A673 (cell line): Measurements from ENCODE around the gene SLC1A1. TPM values are rescaled to one million over a fixed set of nuclear protein-coding genes. Genes with fewer than 3 reads are reported as not detected.

Source experiments
- BruUV-seq: library from RNA; stranded (reverse); fragments of 400-500 nt; replicated peaks from 2 replicates; lab custom pipeline; 2021; lab: Mats Ljungman, UMichigan
- CTCF ChIA-PET: fragments of 300-600 bp; sonication (Branson Sonifier 250); formaldehyde crosslinking; loops from one replicate; lab custom pipeline; 2022; ENCODE audit warnings: antibody characterized with exemption; lab: Charles Lee
- POLR2A ChIA-PET: fragments of 300-600 bp; sonication (Branson Sonifier 250); formaldehyde crosslinking; loops from one replicate; lab custom pipeline; 2022; ENCODE audit warnings: antibody characterized with exemption; ENCODE audit not compliant: low non-redundant PET; lab: Charles Lee
- DNase-seq: peaks from one replicate; pipeline ENCODE4 v3.0.0-alpha.2; 2015; ENCODE audit warnings: low spot score
- H3K27ac ChIP-seq: fragments of 200-600 bp; sonication (generic); 2 replicates; pipeline ENCODE4 v1.5.1; 2016; ENCODE audit warnings: mixed run types, low read depth, mild to moderate bottlenecking, mixed read lengths, antibody characterized with exemption, low read length; ENCODE audit not compliant: poor library complexity, severe bottlenecking
- H3K27me3 ChIP-seq: fragments of 200-600 bp; sonication (generic); replicated peaks from 2 replicates; pipeline ENCODE4 v1.6.1; 2017; ENCODE audit warnings: mixed run types, low read depth, mild to moderate bottlenecking, mixed read lengths, antibody characterized with exemption, low read length; ENCODE audit not compliant: insufficient read depth, poor library complexity
- H3K36me3 ChIP-seq: fragments of 200-600 bp; sonication (generic); 2 replicates; pipeline ENCODE4 v1.6.1; 2016; ENCODE audit warnings: mixed run types, mild to moderate bottlenecking, mixed read lengths, antibody characterized with exemption, low read length; ENCODE audit not compliant: insufficient read depth, poor library complexity, severe bottlenecking
- H3K4me1 ChIP-seq: fragments of 200-600 bp; sonication (generic); 2 replicates; pipeline ENCODE4 v1.6.1; 2017; ENCODE audit warnings: mixed run types, mild to moderate bottlenecking, mixed read lengths, antibody characterized with exemption, low read length; ENCODE audit not compliant: insufficient read depth, poor library complexity, severe bottlenecking
- H3K4me3 ChIP-seq: fragments of 200-600 bp; sonication (generic); 2 replicates; pipeline ENCODE4 v1.5.1; 2016; ENCODE audit warnings: low read depth, mixed run types, mild to moderate bottlenecking, mixed read lengths, low read length; ENCODE audit not compliant: poor library complexity, severe bottlenecking
- H3K9me3 ChIP-seq: fragments of 200-600 bp; sonication (generic); 2 replicates; pipeline ENCODE4 v1.6.1; 2016; ENCODE audit warnings: mixed run types, low read depth, mild to moderate bottlenecking, mixed read lengths, antibody characterized with exemption, low read length; ENCODE audit not compliant: poor library complexity, severe bottlenecking
- EZH2 ChIP-seq: fragments of 200-600 bp; sonication (generic); IDR thresholded peaks from 2 replicates; pipeline ENCODE4 v1.6.1; 2017; ENCODE audit warnings: borderline replicate concordance, low read depth, mild to moderate bottlenecking, mixed read lengths, antibody characterized with exemption, low read length; ENCODE audit not compliant: poor library complexity, severe bottlenecking
- intact Hi-C: fragments of 100-400 bp; cut with micrococcal nuclease; formaldehyde crosslinking; loops from one replicate; pipeline ENCODE4 v1.10.0; 2022; ENCODE audit not compliant: unreplicated experiment
- total RNA-seq: library from RNA; stranded (reverse); gene quantifications from 2 replicates; pipeline ENCODE4 v1.2.3, GENCODE V29; 2021
- TF ChIP-seq, protein P1 (sequence below): fragments of 300-800, 200-600 bp; sonication (generic); conservative IDR thresholded peaks from 2 replicates; pipeline ENCODE4 v1.5.1; 2017; ENCODE audit warnings: low read depth, mild to moderate bottlenecking, antibody characterized with exemption, low read length, moderate library complexity, mixed read lengths

SLC1A1 gene
- total RNA-seq, 1 experiment from 2014 or later: 8.7 TPM

DNA sequence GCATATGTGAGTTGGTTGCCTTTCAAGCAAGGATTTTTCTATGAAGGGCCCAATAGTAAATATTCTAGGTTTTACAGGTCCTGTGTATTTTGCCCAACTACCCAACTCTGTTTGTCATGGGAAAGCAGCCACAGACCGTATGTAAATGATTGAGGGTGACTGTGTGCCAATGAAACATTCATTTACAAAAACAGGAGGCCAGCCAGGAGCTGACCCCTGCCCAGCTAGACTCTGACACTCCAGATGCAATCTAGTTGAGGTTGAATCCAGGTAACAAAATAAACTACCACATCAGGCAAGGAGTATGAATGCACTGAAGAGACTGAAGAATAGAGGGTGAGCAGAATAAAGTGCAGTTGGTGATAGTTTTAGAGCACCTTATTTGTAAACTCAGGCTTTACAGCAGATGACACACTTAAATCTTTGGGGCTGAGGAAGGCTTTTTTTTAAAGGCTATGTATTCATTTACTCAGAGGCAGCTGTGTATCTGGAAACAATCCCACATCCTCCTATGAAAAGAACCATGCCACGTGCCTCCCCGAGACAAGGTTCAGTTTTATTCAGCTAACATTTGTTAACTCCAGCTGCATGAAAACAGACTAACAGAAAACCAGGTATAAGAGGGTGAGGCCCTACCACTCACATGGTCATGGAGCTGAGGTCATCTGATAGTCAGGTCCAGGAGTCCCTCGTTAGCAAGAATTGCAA, 60.7 kb downstream of the SLC1A1 start:
- CTCF ChIA-PET: no interaction called here
- POLR2A ChIA-PET: no interaction called here
- BruUV-seq: no TSS peak

DNA sequence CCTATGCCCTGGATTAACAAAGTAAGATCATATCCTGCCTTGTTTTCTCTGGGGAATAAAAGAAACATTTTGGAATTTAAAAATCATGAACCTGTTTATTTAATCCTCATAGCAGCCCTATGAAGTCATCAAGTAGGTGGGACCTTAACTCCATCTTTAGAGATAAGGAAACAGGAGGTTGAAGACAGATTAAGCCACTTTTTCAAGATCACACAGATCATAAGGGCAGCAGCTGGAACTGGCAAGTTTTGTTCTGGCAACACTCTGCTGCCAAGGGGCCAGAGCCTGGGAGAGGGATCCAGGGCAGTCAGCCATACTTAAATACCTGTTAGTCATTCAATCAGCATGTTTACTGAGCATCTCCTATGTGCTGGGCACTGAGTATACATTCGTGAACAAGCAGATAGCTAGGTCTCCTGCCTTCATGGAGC, 63.7 kb downstream of the SLC1A1 start:
- CTCF ChIA-PET: no interaction called here
- BruUV-seq: no TSS peak
- no peak for TF ChIP-seq EZH2
- TF ChIP-seq, protein P1, sequence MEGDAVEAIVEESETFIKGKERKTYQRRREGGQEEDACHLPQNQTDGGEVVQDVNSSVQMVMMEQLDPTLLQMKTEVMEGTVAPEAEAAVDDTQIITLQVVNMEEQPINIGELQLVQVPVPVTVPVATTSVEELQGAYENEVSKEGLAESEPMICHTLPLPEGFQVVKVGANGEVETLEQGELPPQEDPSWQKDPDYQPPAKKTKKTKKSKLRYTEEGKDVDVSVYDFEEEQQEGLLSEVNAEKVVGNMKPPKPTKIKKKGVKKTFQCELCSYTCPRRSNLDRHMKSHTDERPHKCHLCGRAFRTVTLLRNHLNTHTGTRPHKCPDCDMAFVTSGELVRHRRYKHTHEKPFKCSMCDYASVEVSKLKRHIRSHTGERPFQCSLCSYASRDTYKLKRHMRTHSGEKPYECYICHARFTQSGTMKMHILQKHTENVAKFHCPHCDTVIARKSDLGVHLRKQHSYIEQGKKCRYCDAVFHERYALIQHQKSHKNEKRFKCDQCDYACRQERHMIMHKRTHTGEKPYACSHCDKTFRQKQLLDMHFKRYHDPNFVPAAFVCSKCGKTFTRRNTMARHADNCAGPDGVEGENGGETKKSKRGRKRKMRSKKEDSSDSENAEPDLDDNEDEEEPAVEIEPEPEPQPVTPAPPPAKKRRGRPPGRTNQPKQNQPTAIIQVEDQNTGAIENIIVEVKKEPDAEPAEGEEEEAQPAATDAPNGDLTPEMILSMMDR: no peak

More for the DNA sequence above, 60.7 kb downstream of the SLC1A1 start:
- no peak for DNase-seq
- no peak overlapping the region for H3K4me3 ChIP-seq
- TF ChIP-seq, protein P1: no peak
- no peak for TF ChIP-seq EZH2
- H3K27ac ChIP-seq: no peak overlapping the region
- intact Hi-C loops: no loop called here
- H3K4me1 ChIP-seq: peaks cover 21% of the 10 kb centered on the region
- H3K27me3 ChIP-seq: no peaks in the 10 kb centered on the region
- no peaks in the 10 kb centered on the region for H3K9me3 ChIP-seq
- no peaks in the 10 kb centered on the region for H3K36me3 ChIP-seq

DNA sequence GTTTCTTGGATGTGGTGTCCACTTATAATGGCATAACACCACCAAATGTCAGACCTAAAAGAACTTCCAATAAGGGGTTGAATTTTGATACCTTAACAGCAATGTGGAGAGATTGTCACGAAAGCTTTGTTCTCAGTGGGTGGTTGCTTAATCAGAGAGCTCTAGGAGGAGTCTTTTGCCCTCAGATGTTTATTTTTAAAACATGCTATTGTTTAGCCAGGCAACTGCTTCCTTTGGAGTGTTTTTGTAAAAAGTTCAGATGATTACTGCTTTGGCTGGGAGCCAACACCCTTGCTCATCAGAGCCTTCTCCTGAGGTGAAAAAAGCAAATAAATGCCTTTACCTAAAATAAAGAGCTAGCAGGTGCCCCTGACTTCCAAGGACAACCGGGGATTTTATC, 65.0 kb downstream of the SLC1A1 start:
- intact Hi-C loops: no loop called here
- H3K9me3 ChIP-seq: no peaks in the 10 kb centered on the region
- BruUV-seq: no TSS peak
- H3K27ac ChIP-seq: no peak overlapping the region
- no peaks in the 10 kb centered on the region for H3K27me3 ChIP-seq
- DNase-seq: no peak
- H3K4me1 ChIP-seq: no peaks in the 10 kb centered on the region
- TF ChIP-seq EZH2: no peak
- TF ChIP-seq, protein P1: no peak
- H3K4me3 ChIP-seq: no peak overlapping the region
- POLR2A ChIA-PET: no interaction called here
- CTCF ChIA-PET: no interaction called here
- no peaks in the 10 kb centered on the region for H3K36me3 ChIP-seq

More for the DNA sequence above, 63.7 kb downstream of the SLC1A1 start:
- no peaks in the 10 kb centered on the region for H3K9me3 ChIP-seq
- intact Hi-C loops: no loop called here
- no peaks in the 10 kb centered on the region for H3K4me1 ChIP-seq
- H3K4me3 ChIP-seq: no peak overlapping the region
- no peak for DNase-seq
- no peaks in the 10 kb centered on the region for H3K27me3 ChIP-seq
- POLR2A ChIA-PET: interaction anchor here (0.6 kb wide), 1 partner anchor 28 kb away, joined by 3 read pairs; no protein-coding TSS in a partner anchor
- H3K27ac ChIP-seq: no peak overlapping the region
- H3K36me3 ChIP-seq: no peaks in the 10 kb centered on the region
